Gastrocnemius medialis (tissue), 4 donors: ENCODE measurements around the gene NPAS2.

Source experiments
- POLR2A ChIP-seq, 2 donors: fragments of 450-650 bp; IDR thresholded peaks; one replicate each; pipeline ENCODE4 v1.6.1; 2017; ENCODE audit warnings: antibody characterized with exemption in 2 of 2, mild to moderate bottlenecking in 2 of 2, moderate library complexity in 2 of 2
- TF ChIP-seq, protein P1 (sequence below), 5 experiments: fragments of 450-650 bp in 3 of 5; fragments of 200-600 bp in 2 of 5; sonication (generic) in 2 of 5; IDR thresholded peaks in 4 of 5; conservative IDR thresholded peaks in 1 of 5; 1 replicate in 4 of 5; 2 replicates in 1 of 5; pipeline ENCODE4 v1.5.1; 2016 to 2019; ENCODE audit warnings: antibody characterized with exemption in 5 of 5, mild to moderate bottlenecking in 3 of 5, moderate library complexity in 3 of 5

DNA sequence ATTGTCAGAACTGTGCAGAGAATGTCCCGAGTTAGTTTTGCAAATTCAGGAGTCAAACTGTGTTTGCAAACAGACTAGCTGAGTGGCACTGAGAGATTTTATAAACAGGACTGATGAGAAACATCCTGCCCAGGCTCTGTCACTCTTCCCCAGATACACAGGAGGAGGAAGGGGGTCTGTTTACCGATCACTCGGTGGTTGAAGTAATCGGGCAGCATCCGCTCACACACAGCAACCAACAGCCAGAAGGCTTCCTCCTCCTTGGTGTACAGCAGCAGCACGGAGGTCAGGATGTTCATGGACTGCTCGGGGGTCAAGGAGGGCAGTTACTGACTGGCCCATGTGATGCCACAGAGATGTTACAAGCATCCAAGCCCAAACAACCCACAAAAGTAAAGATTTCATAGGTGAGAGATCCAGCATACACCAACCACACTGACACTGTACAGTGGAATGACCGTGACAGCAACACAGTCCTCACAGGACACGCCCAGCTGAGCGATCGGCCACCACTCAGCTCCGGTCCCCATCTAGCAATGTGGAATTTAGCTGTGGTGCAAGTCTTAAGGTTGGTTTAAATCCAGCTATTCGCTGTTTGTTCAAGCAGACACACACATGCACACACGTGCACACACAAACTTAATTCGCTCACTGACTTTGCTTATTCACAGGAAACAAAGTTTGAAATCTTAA is 212.3 kb downstream of the NPAS2 start:
- TF ChIP-seq, protein P1, sequence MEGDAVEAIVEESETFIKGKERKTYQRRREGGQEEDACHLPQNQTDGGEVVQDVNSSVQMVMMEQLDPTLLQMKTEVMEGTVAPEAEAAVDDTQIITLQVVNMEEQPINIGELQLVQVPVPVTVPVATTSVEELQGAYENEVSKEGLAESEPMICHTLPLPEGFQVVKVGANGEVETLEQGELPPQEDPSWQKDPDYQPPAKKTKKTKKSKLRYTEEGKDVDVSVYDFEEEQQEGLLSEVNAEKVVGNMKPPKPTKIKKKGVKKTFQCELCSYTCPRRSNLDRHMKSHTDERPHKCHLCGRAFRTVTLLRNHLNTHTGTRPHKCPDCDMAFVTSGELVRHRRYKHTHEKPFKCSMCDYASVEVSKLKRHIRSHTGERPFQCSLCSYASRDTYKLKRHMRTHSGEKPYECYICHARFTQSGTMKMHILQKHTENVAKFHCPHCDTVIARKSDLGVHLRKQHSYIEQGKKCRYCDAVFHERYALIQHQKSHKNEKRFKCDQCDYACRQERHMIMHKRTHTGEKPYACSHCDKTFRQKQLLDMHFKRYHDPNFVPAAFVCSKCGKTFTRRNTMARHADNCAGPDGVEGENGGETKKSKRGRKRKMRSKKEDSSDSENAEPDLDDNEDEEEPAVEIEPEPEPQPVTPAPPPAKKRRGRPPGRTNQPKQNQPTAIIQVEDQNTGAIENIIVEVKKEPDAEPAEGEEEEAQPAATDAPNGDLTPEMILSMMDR (IDR thresholded peaks at IDR 0.05 in 4 of 5, conservative IDR thresholded peaks at IDR 0.05 in 1 of 5), result no peak
- TF ChIP-seq POLR2A (IDR thresholded peaks at IDR 0.05), result no peak
